Measurements from ENCODE around the gene POPDC2.

GRCh38 chr3:119695480-119695879, 35.1 kb upstream of the POPDC2 start:
- TF ChIP-seq EZH2phosphoT487 (IDR thresholded peaks at IDR 0.05; ENCODE audit: insufficient read depth, low read depth) (no peak), EZH2 (IDR thresholded peaks at IDR 0.05; ENCODE audit: insufficient read depth, poor library complexity, severe bottlenecking) (no peak)

Measured in GM23248 (cell line).